GM21723 (cell line): Measurements from ENCODE around the gene SERPINA4.

Experiments used
- ATAC-seq: cut with Tn5 transposase; IDR thresholded peaks from one replicate; pipeline ENCODE4 v1.9.1; 2021; ENCODE audit warnings: mild to moderate bottlenecking, moderate library complexity; ENCODE audit not compliant: unreplicated experiment

SERPINA4 gene

GRCh38 chr14:94560751-94561655 lies at the start of gene SERPINA4:
SERPINA4 (plus strand) TSS chr14:94561442; CDS start chr14:94563483, 2,041 bp downstream.
- ATAC-seq = no peak

- no peak for ATAC-seq
Measured at GRCh38 chr14:94514351-94514750, 46.9 kb upstream of the SERPINA4 start.

- no peak for ATAC-seq
Measured at GRCh38 chr14:94515426-94515825, 45.8 kb upstream of the SERPINA4 start.

- no peak for ATAC-seq
Measured at GRCh38 chr14:94515856-94516255, 45.4 kb upstream of the SERPINA4 start.

- no peak for ATAC-seq
Measured at GRCh38 chr14:94517248-94517640, 44.0 kb upstream of the SERPINA4 start.

- no peak for ATAC-seq
Measured at GRCh38 chr14:94517641-94518257, 43.5 kb upstream of the SERPINA4 start.

- no peak for ATAC-seq
Measured at GRCh38 chr14:94521375-94522114, 39.7 kb upstream of the SERPINA4 start.

GRCh38 chr14:94522115-94522724 lies 39.0 kb upstream of the SERPINA4 start:
- ATAC-seq = no peak

- ATAC-seq = no peak
Measured at GRCh38 chr14:94523265-94523664, 38.0 kb upstream of the SERPINA4 start.

- ATAC-seq = no peak
Measured at GRCh38 chr14:94524093-94524492, 37.1 kb upstream of the SERPINA4 start.

GRCh38 chr14:94531187-94531586 lies 30.1 kb upstream of the SERPINA4 start:
- ATAC-seq = no peak

- peak; percentile 60 for ATAC-seq
Measured at GRCh38 chr14:94532447-94532846, 28.8 kb upstream of the SERPINA4 start.

GRCh38 chr14:94535506-94535905 lies 25.7 kb upstream of the SERPINA4 start:
- ATAC-seq = no peak

GRCh38 chr14:94536836-94537235 lies 24.4 kb upstream of the SERPINA4 start:
- no peak for ATAC-seq

- ATAC-seq = no peak
Measured at GRCh38 chr14:94538070-94538740, 23.0 kb upstream of the SERPINA4 start.

GRCh38 chr14:94539181-94539580 lies 22.1 kb upstream of the SERPINA4 start:
- no peak for ATAC-seq

- no peak for ATAC-seq
Measured at GRCh38 chr14:94540031-94540794, 21.0 kb upstream of the SERPINA4 start.

GRCh38 chr14:94541234-94541975 lies 19.8 kb upstream of the SERPINA4 start:
- ATAC-seq = no peak
